GM19238 (cell line): ENCODE measurements around the gene IKZF3.

Experiments
- DNase-seq: peaks from one replicate; pipeline ENCODE4 v3.0.0; 2011; ENCODE audit warnings: low spot score; ENCODE audit not compliant: insufficient read length

The IKZF3 gene

GRCh38 chr17:39818358-39819000, 45.6 kb downstream of the IKZF3 start:
- no peak for DNase-seq

- no peak for DNase-seq
Measured at GRCh38 chr17:39816272-39816671, 47.8 kb downstream of the IKZF3 start.

GRCh38 chr17:39814497-39814896, 49.6 kb downstream of the IKZF3 start:
- no peak for DNase-seq

- no peak for DNase-seq
Measured at GRCh38 chr17:39813631-39814030, 50.5 kb downstream of the IKZF3 start.

GRCh38 chr17:39812466-39812865, 51.6 kb downstream of the IKZF3 start:
- DNase-seq = no peak

GRCh38 chr17:39810939-39811728, 53.0 kb downstream of the IKZF3 start:
- no peak for DNase-seq

GRCh38 chr17:39809221-39809620, 54.9 kb downstream of the IKZF3 start:
- no peak for DNase-seq

- no peak for DNase-seq
Measured at GRCh38 chr17:39808409-39808997, 55.6 kb downstream of the IKZF3 start.

GRCh38 chr17:39804839-39805238, 59.3 kb downstream of the IKZF3 start:
- DNase-seq = no peak

GRCh38 chr17:39801055-39801454, 63.1 kb downstream of the IKZF3 start:
- no peak for DNase-seq

GRCh38 chr17:39800540-39800939, 63.6 kb downstream of the IKZF3 start:
- DNase-seq = no peak

GRCh38 chr17:39799395-39799794, 64.7 kb downstream of the IKZF3 start:
- DNase-seq = no peak

GRCh38 chr17:39794249-39794970, 69.7 kb downstream of the IKZF3 start:
- DNase-seq = no peak

GRCh38 chr17:39793301-39793872, 70.7 kb downstream of the IKZF3 start:
- no peak for DNase-seq

- no peak for DNase-seq
Measured at GRCh38 chr17:39792526-39793221, 71.4 kb downstream of the IKZF3 start.

GRCh38 chr17:39791111-39791992, 72.8 kb downstream of the IKZF3 start:
- DNase-seq = no peak

GRCh38 chr17:39787743-39788484, 76.2 kb downstream of the IKZF3 start:
- DNase-seq = no peak

- DNase-seq = no peak
Measured at GRCh38 chr17:39787041-39787440, 77.1 kb downstream of the IKZF3 start.

- DNase-seq = no peak
Measured at GRCh38 chr17:39782980-39783379, 81.1 kb downstream of the IKZF3 start.
